ENCODE results near the gene PRSS36.

DNA sequence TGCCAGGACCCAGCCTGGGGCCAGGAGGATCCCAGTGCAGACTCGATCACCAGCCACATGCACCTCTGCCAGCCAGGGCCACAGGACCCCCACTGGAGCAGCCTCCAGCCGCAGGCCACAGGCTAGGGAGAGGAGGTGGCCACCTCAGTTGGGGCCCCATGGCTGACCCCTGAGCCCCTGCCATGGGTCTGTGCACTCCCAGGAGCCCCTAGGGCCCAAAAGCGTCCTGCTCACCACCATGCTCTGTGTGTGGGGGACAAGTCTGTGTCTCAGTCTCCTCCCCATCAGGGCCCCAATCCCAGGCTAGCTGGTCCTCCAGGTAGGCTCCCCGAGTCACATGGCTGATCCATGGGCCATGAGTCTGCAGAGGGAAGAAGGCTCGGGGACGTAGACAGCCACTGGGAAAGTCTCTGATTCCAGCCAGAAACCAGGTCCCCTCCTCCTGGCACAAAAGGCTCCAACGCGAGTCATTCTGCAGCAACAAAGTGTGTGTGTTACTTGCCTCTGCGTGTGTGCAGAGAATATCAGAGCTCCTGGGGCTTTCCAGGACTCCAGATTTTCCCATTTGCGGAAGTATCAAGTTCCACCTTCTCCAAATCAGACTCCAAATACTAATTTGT, 8.3 kb downstream of the PRSS36 start:
- TF ChIP-seq, protein P1, sequence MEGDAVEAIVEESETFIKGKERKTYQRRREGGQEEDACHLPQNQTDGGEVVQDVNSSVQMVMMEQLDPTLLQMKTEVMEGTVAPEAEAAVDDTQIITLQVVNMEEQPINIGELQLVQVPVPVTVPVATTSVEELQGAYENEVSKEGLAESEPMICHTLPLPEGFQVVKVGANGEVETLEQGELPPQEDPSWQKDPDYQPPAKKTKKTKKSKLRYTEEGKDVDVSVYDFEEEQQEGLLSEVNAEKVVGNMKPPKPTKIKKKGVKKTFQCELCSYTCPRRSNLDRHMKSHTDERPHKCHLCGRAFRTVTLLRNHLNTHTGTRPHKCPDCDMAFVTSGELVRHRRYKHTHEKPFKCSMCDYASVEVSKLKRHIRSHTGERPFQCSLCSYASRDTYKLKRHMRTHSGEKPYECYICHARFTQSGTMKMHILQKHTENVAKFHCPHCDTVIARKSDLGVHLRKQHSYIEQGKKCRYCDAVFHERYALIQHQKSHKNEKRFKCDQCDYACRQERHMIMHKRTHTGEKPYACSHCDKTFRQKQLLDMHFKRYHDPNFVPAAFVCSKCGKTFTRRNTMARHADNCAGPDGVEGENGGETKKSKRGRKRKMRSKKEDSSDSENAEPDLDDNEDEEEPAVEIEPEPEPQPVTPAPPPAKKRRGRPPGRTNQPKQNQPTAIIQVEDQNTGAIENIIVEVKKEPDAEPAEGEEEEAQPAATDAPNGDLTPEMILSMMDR (IDR thresholded peaks at IDR 0.05; ENCODE audit: low read depth, low read length, missing input control), result no peak
- TF ChIP-seq, protein P2, sequence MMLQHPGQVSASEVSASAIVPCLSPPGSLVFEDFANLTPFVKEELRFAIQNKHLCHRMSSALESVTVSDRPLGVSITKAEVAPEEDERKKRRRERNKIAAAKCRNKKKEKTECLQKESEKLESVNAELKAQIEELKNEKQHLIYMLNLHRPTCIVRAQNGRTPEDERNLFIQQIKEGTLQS (IDR thresholded peaks at IDR 0.05), result no peak
- no peak for TF ChIP-seq RAD21 (IDR thresholded peaks at IDR 0.05)

Measured in liver (tissue), 3 donors.